ENCODE data around the gene NLRP1.

GRCh38 chr17:5502552-5502951 lies 81.8 kb downstream of the NLRP1 start:
- TF ChIP-seq POLR2AphosphoS5 (IDR thresholded peaks at IDR 0.05) (no peak), CTCF (IDR thresholded peaks at IDR 0.05) (no peak), POLR2A (IDR thresholded peaks at IDR 0.05) (no peak), EP300 (IDR thresholded peaks at IDR 0.05) (no peak)

All from stomach (tissue), 4 donors.